ENCODE data around the gene CD44. TPM values are rescaled to one million over a fixed set of nuclear protein-coding genes. Genes with fewer than 3 reads are reported as not detected.

The CD44 gene
- total RNA-seq, 4 donors from 2014 or later, result 19.5 to 32.5 (median 29.2) TPM

GRCh38 chr11:35127619-35128018, 11.4 kb upstream of the CD44 start:
- no peak for ATAC-seq
- Histone ChIP-seq H3K4me3 (no peak overlapping the region), H3K4me1 (no peaks in the 10 kb centered on the region), H3K9me3 (no peaks in the 10 kb centered on the region), H3K36me3 (no peaks in the 10 kb centered on the region), H3K27me3 (no peaks in the 10 kb centered on the region), H3K27ac (no peak overlapping the region)
- intact Hi-C loops (cut with DNase I; ENCODE audit: low total_unique reads) (no loop called here), in situ Hi-C loops (cut with MboI; ENCODE audit: low sequenced_read_pairs in 4 of 4) (loop anchor here in 1 of 4 donors (25.0 kb wide), 1 partner anchor 140 kb away; no protein-coding TSS in a partner anchor)
- TF ChIP-seq CTCF (IDR thresholded peaks at IDR 0.05 in 4 of 5, conservative IDR thresholded peaks at IDR 0.05 in 1 of 5), result no peak
- no peak for TF ChIP-seq POLR2A (IDR thresholded peaks at IDR 0.05)
- DNase-seq, result no peak

DNA sequence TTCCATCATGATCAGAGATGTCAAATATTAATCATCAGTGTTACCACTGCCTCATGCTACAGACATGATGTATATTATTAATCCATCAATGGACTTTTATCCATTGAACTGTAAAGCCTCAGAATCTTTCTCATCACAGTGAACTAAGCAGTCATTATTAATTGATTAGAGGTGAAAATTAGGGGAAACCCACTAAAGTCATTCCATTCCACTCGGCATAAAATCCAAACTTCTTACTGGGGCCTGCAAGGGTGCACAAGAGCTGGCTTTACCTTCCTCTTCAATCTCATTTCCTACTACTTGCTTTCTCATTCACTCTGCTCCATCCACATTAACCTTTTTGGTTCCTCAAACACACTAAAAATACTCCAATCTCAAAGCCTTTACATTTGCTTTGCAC, 7.9 kb upstream of the CD44 start:
- ATAC-seq (no peak), DNase-seq (no peak)
- Histone ChIP-seq H3K36me3 (no peaks in the 10 kb centered on the region), H3K4me1 (no peaks in the 10 kb centered on the region), H3K27me3 (no peaks in the 10 kb centered on the region), H3K9me3 (no peaks in the 10 kb centered on the region), H3K27ac (no peak overlapping the region), H3K4me3 (no peak overlapping the region)
- intact Hi-C loops (cut with DNase I; ENCODE audit: low total_unique reads), result no loop called here
- in situ Hi-C loops (cut with MboI; ENCODE audit: low sequenced_read_pairs in 4 of 4), result loop anchor here in 1 of 4 donors (25.0 kb wide), 1 partner anchor 144 kb away; no protein-coding TSS in a partner anchor
- TF ChIP-seq POLR2A (IDR thresholded peaks at IDR 0.05) (no peak), CTCF (IDR thresholded peaks at IDR 0.05 in 4 of 5, conservative IDR thresholded peaks at IDR 0.05 in 1 of 5) (no peak)

- TF ChIP-seq POLR2A (IDR thresholded peaks at IDR 0.05), result no peak
- TF ChIP-seq CTCF (IDR thresholded peaks at IDR 0.05 in 4 of 5, conservative IDR thresholded peaks at IDR 0.05 in 1 of 5), result no peak
- Histone ChIP-seq H3K9me3 (no peaks in the 10 kb centered on the region), H3K27ac (no peak overlapping the region), H3K4me3 (no peak overlapping the region), H3K4me1 (no peaks in the 10 kb centered on the region), H3K36me3 (no peaks in the 10 kb centered on the region), H3K27me3 (no peaks in the 10 kb centered on the region)
- intact Hi-C loops (cut with DNase I; ENCODE audit: low total_unique reads), result no loop called here
- ATAC-seq (no peak), DNase-seq (no peak)
- in situ Hi-C loops (cut with MboI; ENCODE audit: low sequenced_read_pairs in 4 of 4), result loop anchor here in 1 of 4 donors (25.0 kb wide), 1 partner anchor 145 kb away; no protein-coding TSS in a partner anchor
Measured at GRCh38 chr11:35131886-35132285, 7.1 kb upstream of the CD44 start.

DNA sequence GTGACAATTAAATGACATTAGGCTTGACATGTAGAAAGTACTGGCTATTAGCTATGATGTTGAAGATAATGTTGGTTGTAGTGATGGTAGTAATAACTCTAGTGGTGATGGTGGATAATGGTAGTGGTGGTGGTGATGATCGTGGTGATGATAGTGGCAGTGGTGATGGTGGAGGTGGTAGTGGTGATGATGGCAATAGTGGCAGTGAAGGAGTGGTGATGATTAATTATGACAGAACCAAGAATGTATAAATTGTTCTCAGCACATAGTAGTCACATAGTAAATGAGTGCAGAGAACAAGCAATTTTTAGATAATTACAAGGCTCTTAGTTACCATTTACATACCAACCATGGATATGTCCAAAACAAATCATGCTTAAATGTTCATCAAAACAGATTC, 5.3 kb upstream of the CD44 start:
- intact Hi-C loops (cut with DNase I; ENCODE audit: low total_unique reads), result no loop called here
- H3K4me1 ChIP-seq, result peaks cover 0 to under 1% of the 10 kb centered on the region in 2 donors
- no peak overlapping the region for H3K27ac ChIP-seq
- no peaks in the 10 kb centered on the region for H3K9me3 ChIP-seq
- H3K36me3 ChIP-seq, result no peaks in the 10 kb centered on the region
- no peak overlapping the region for H3K4me3 ChIP-seq
- ATAC-seq, result no peak
- no peak for DNase-seq
- in situ Hi-C loops (cut with MboI; ENCODE audit: low sequenced_read_pairs in 4 of 4), result loop anchor here in 1 of 4 donors (25.0 kb wide), 1 partner anchor 146 kb away; no protein-coding TSS in a partner anchor
- TF ChIP-seq POLR2A (IDR thresholded peaks at IDR 0.05) (no peak), CTCF (IDR thresholded peaks at IDR 0.05 in 4 of 5, conservative IDR thresholded peaks at IDR 0.05 in 1 of 5) (no peak)
- H3K27me3 ChIP-seq, result peaks cover 0 to 3% (median 0%) of the 10 kb centered on the region in 3 donors

Measured in gastrocnemius medialis (tissue), 4 donors.